ENCODE data around the gene PCDHA4.
"Not testable (repeated sequence)": the region's sequence is repeated elsewhere in the genome, so short reads cannot be mapped to it uniquely, and the experiment has no call there.

GRCh38 chr5:140822969-140823368, 16.1 kb downstream of the PCDHA4 start:
- not testable (repeated sequence) for TF ChIP-seq POLR2AphosphoS2 (conservative IDR thresholded peaks at IDR 0.05; ENCODE audit: low read length); MAZ (IDR thresholded peaks at IDR 0.05; ENCODE audit: borderline replicate concordance, low read depth, low read length); REST (IDR thresholded peaks at IDR 0.05)
